Ishikawa (cell line): ENCODE results near the gene EDDM13.

Experiments
- CEBPB ChIP-seq: IDR thresholded peaks from 2 replicates; pipeline ENCODE4 v1.6.1; 2012
- CREB1 ChIP-seq: IDR thresholded peaks from 2 replicates; pipeline ENCODE4 v1.6.1; 2012; ENCODE audit warnings: low read depth
- EGR1 ChIP-seq: IDR thresholded peaks from 2 replicates; pipeline ENCODE4 v1.6.1; 2012
- EP300 ChIP-seq: IDR thresholded peaks from 2 replicates; pipeline ENCODE4 v1.6.1; 2012; ENCODE audit warnings: borderline replicate concordance
- FOXM1 ChIP-seq: IDR thresholded peaks from 2 replicates; pipeline ENCODE4 v1.6.1; 2012; ENCODE audit warnings: low read depth, borderline replicate concordance
- MAX ChIP-seq: IDR thresholded peaks from 2 replicates; pipeline ENCODE4 v1.6.1; 2012
- NFIC ChIP-seq: IDR thresholded peaks from 2 replicates; pipeline ENCODE4 v1.6.1; 2012
- RAD21 ChIP-seq: IDR thresholded peaks from 2 replicates; pipeline ENCODE4 v1.6.1; 2012; ENCODE audit warnings: low read depth
- REST ChIP-seq: IDR thresholded peaks from 2 replicates; pipeline ENCODE4 v1.6.1; 2012; ENCODE audit warnings: low read depth, mild to moderate bottlenecking
- TAF1 ChIP-seq: IDR thresholded peaks from 2 replicates; pipeline ENCODE4 v1.6.1; 2012; ENCODE audit warnings: low read depth, mild to moderate bottlenecking
- TCF12 ChIP-seq: IDR thresholded peaks from 2 replicates; pipeline ENCODE4 v1.6.1; 2012; ENCODE audit warnings: low read depth
- TEAD4 ChIP-seq: IDR thresholded peaks from 2 replicates; pipeline ENCODE4 v1.6.1; 2012
- YY1 ChIP-seq: IDR thresholded peaks from 2 replicates; pipeline ENCODE4 v1.6.1; 2012; ENCODE audit warnings: low read depth
- ZBTB7A ChIP-seq: IDR thresholded peaks from 2 replicates; pipeline ENCODE4 v1.6.1; 2012; ENCODE audit warnings: low read depth
- TF ChIP-seq, protein P1 (sequence below): IDR thresholded peaks from 2 replicates; pipeline ENCODE4 v1.6.1; 2012

Gene EDDM13

GRCh38 chr19:56314381-56315076 is 42.0 kb downstream of the EDDM13 start, which contains the start of gene ZSCAN5A:
Gene ZSCAN5A, minus strand, starts transcription at chr19:56314839. Its CDS starts 89,793 bp downstream, at chr19:56225046.
- TF ChIP-seq ZBTB7A = no peak
- no peak for TF ChIP-seq TAF1
- peak; percentile 31; the same call in 1 of the 2 replicates for TF ChIP-seq TCF12
- peak; percentile 74 for TF ChIP-seq CREB1
- TF ChIP-seq EP300 = no peak
- no peak for TF ChIP-seq REST
- peak; percentile 60; the same call in 1 of the 2 replicates for TF ChIP-seq EGR1
- TF ChIP-seq, protein P1, sequence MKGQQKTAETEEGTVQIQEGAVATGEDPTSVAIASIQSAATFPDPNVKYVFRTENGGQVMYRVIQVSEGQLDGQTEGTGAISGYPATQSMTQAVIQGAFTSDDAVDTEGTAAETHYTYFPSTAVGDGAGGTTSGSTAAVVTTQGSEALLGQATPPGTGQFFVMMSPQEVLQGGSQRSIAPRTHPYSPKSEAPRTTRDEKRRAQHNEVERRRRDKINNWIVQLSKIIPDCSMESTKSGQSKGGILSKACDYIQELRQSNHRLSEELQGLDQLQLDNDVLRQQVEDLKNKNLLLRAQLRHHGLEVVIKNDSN = 0 out of 2 replicates have a peak, but pooled peaks have one; percentile 3
- peak; percentile 55 for TF ChIP-seq MAX
- peak; percentile 55; the same call in 1 of the 2 replicates for TF ChIP-seq FOXM1
- TF ChIP-seq TEAD4 = no peak
- 0 out of 2 replicates have a peak, but pooled peaks have one; percentile 34 for TF ChIP-seq YY1
- no peak for TF ChIP-seq NFIC

DNA sequence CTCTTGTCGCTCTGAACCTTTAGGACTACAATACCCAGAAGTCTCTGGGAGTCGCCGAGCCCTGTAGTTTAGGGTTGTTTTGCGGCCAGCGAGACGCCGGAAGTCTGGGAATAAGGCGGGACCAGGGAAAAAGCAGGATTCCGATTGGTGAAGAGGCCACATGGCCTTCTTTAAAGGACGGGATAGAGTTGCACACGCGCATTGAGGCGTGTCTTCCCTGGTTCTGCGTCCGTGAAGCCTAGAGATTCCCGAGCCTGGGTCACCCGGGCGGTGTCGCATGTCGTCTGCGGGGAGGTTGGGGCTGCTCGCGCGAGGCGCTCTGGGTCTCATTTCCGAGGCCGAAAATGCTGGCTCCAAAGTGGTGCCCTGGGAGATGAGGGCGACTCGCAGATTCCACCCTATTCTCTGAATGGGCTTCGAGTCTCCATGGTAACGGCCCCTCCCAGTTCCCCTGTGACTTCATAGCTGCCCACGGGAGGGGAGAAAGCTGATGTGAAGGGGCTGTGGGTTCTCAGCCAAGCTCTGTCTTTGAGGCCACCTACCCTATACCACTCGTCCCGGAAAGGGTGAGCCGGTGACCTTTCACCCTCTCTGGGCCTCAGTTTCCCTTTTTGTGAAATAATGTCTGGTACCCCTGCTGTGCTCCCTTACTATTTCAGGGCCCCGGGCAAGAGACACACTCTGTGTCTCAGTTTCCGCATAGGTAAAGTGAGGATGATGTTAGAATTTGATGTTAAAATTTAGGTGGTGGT is 42.7 kb downstream of the EDDM13 start:
- no peak for TF ChIP-seq EP300
- TF ChIP-seq ZBTB7A = no peak
- peak; percentile 41; the same call in 1 of the 2 replicates for TF ChIP-seq TAF1
- no peak for TF ChIP-seq YY1
- peak; percentile 10; the same call in 1 of the 2 replicates for TF ChIP-seq TCF12
- TF ChIP-seq, protein P1 = peak; percentile 87

GRCh38 chr19:56316728-56317127 is 44.2 kb downstream of the EDDM13 start:
- TF ChIP-seq YY1 (no peak), ZBTB7A (no peak), TCF12 (no peak), CEBPB (no peak)

DNA sequence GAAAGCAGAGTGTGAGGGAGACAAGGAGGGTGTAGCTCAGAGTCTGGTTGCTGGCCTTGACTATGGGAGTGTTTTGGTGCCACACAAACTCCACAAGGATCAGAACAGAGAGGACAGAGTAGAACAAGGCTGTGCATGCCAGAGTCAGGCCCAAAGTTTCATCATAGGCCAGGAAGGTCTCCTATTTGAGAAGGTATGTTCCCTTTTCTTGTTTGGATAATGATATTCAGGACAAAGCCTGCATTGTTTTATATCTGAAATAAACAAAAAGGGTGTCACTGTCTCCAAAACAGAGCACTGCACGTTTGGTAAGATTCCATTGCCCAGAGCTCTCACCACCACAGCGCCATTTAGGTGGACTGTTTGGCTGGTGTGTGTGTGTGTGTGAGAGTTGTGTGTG is 45.2 kb downstream of the EDDM13 start:
- no peak for TF ChIP-seq TEAD4
- TF ChIP-seq ZBTB7A = no peak
- no peak for TF ChIP-seq CEBPB
- no peak for TF ChIP-seq RAD21
- no peak for TF ChIP-seq YY1
- no peak for TF ChIP-seq CREB1
- TF ChIP-seq EGR1 = no peak

DNA sequence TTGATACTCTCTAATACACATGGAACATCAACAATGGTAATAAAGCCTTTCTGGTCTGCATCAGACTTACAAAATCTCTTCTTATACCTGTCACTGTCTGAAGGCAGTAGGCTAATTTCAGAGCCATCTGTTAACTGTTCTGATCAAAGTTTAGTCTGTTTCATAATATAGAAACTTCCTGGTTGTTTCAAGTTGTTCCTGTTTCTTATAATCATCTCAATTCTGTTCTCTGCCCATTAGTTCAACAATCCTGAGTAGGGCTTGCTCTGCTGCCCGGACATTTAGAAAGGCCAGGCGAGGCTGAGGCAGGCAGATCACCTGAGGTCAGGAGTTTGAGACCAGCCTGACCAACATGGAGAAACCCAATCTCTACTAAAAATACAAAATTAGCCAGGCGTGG is 47.4 kb downstream of the EDDM13 start:
- TF ChIP-seq CEBPB = no peak
- no peak for TF ChIP-seq ZBTB7A
- no peak for TF ChIP-seq REST
- no peak for TF ChIP-seq TCF12
- TF ChIP-seq MAX = no peak
- TF ChIP-seq TAF1 = no peak
- no peak for TF ChIP-seq FOXM1
- TF ChIP-seq EGR1 = no peak
- TF ChIP-seq, protein P1 = no peak
- no peak for TF ChIP-seq EP300
- TF ChIP-seq TEAD4 = no peak
- no peak for TF ChIP-seq RAD21
- TF ChIP-seq YY1 = no peak
- TF ChIP-seq NFIC = no peak
- TF ChIP-seq CREB1 = no peak
